ENCODE data around the gene VAV3.
"Not testable (repeated sequence)": the region's sequence is repeated elsewhere in the genome, so short reads cannot be mapped to it uniquely, and the experiment has no call there.

VAV3 gene

GRCh38 chr1:107965110-107965991, at the start of gene VAV3:
Gene VAV3, minus strand, starts transcription at chr1:107965180. Its CDS starts 311 bp downstream, at chr1:107964869.
- peak; percentile 66 to 73 for DNase-seq

- DNase-seq: no peak
These were observed 47.6 kb upstream of the VAV3 start for GRCh38 chr1:108012553-108012952.

GRCh38 chr1:108011295-108011694, 46.3 kb upstream of the VAV3 start:
- no peak for DNase-seq

- no peak for DNase-seq
These were observed 45.6 kb upstream of the VAV3 start for GRCh38 chr1:108010581-108010980.

- DNase-seq: no peak
These were observed 44.7 kb upstream of the VAV3 start for GRCh38 chr1:108009603-108010195.

GRCh38 chr1:108007531-108007930, 42.6 kb upstream of the VAV3 start:
- DNase-seq: peak in 1 of 2 experiments; percentile 7

GRCh38 chr1:108007070-108007469, 42.1 kb upstream of the VAV3 start:
- no peak for DNase-seq

GRCh38 chr1:108004919-108005318, 39.9 kb upstream of the VAV3 start:
- not testable (repeated sequence) for DNase-seq

GRCh38 chr1:108000620-108001111, 35.7 kb upstream of the VAV3 start:
- peak; percentile 62 to 90 for DNase-seq

- DNase-seq: peak in 1 of 2 experiments; percentile 22
These were observed 35.2 kb upstream of the VAV3 start for GRCh38 chr1:108000184-108000583.

- no peak for DNase-seq
These were observed 32.9 kb upstream of the VAV3 start for GRCh38 chr1:107997866-107998265.

- DNase-seq: peak in 1 of 2 experiments; percentile 15
These were observed 28.9 kb upstream of the VAV3 start for GRCh38 chr1:107993920-107994319.

- DNase-seq: no peak
These were observed 27.4 kb upstream of the VAV3 start for GRCh38 chr1:107992347-107992746.

GRCh38 chr1:107991371-107992066, 26.5 kb upstream of the VAV3 start:
- DNase-seq: peak in 1 of 2 experiments; percentile 22

GRCh38 chr1:107990606-107991005, 25.6 kb upstream of the VAV3 start:
- DNase-seq: no peak

GRCh38 chr1:107981277-107981676, 16.3 kb upstream of the VAV3 start:
- DNase-seq: no peak

- no peak for DNase-seq
These were observed 14.9 kb upstream of the VAV3 start for GRCh38 chr1:107979926-107980325.

GRCh38 chr1:107979088-107979487, 14.1 kb upstream of the VAV3 start:
- no peak for DNase-seq

- peak in 1 of 2 experiments; percentile 3 for DNase-seq
These were observed 11.9 kb upstream of the VAV3 start for GRCh38 chr1:107976836-107977235.

GRCh38 chr1:107976431-107976830, 11.5 kb upstream of the VAV3 start:
- no peak for DNase-seq

- DNase-seq: no peak
These were observed 10.9 kb upstream of the VAV3 start for GRCh38 chr1:107975851-107976250.

- DNase-seq: no peak
These were observed 9.1 kb upstream of the VAV3 start for GRCh38 chr1:107974090-107974489.
